Cardiac muscle cell (in vitro differentiated cells and primary cell): ENCODE results near the gene DUS1L. TPM values are rescaled to one million over a fixed set of nuclear protein-coding genes. Genes with fewer than 3 reads are reported as not detected.

Experiments used
- DNase-seq, 2 donors: peaks; one replicate each; pipeline versions ENCODE4 v3.0.0 to v3.0.0-alpha.2; 2010 to 2017; ENCODE audit warnings: low read depth in 1 of 2, low spot score in 1 of 2
- H3K27ac ChIP-seq: fragments of 200-600 bp; sonication (generic); 2 replicates; pipeline ENCODE4 v1.5.1; 2016
- H3K27me3 ChIP-seq: fragments of 200-600 bp; sonication (generic); 2 replicates; pipeline ENCODE4 v1.6.0; 2016; ENCODE audit warnings: control low read depth
- H3K36me3 ChIP-seq: fragments of 200-600 bp; sonication (generic); 2 replicates; pipeline ENCODE4 v1.5.1; 2016; ENCODE audit warnings: control low read depth
- H3K4me1 ChIP-seq: fragments of 200-600 bp; sonication (generic); 2 replicates; pipeline ENCODE4 v1.8.1; 2017; ENCODE audit warnings: low read depth, mild to moderate bottlenecking, mixed run types
- H3K4me3 ChIP-seq: fragments of 200-600 bp; sonication (generic); 2 replicates; pipeline ENCODE4 v1.5.1; 2016; ENCODE audit warnings: mild to moderate bottlenecking
- H3K9me3 ChIP-seq: fragments of 200-600 bp; sonication (generic); 2 replicates; pipeline ENCODE4 v1.5.1; 2017; ENCODE audit warnings: low read depth, mild to moderate bottlenecking, control low read depth
- polyA plus RNA-seq: library from polyadenylated mRNA; unstranded; fragments of >200 nt; fragmentation: Nextera tagmentation; extraction: Ambion mirVana; gene quantifications from 2 replicates; pipeline ENCODE4 v1.2.1, GENCODE V29; 2016
- total RNA-seq: library from RNA; depleted of rRNA; stranded (reverse); fragments of >200 nt; gene quantifications from 2 replicates; pipeline ENCODE4 v1.2.3, GENCODE V29; 2016
- TF ChIP-seq, protein P1 (sequence below): IDR thresholded peaks from 2 replicates; pipeline ENCODE4 v1.5.1; 2012; ENCODE audit warnings: low read depth, mild to moderate bottlenecking, low read length

The DUS1L gene
- total and polyA plus RNA-seq, 2 experiments from 2014 or later, result 183 to 184 TPM

DNA sequence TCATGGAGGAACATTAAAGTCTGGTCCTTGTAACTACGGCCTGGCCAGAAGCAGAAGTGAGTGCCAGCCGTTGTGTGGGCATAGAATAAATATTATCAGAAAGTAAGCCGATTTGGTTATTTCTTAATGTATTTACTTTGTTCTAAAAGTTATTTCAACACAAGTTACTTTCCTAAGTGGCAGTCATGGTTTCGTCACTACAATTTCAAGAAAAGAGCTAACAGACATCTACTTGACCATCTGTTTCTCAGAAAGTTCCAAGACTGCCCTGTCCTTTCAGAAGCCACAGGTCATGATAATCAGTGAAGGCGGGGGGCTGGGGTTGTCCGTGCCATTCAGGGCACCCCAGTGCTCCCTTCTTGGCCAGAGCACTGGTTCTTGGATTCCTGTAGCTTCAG lies 47.3 kb upstream of the DUS1L start:
- Histone ChIP-seq H3K27ac (no peak overlapping the region), H3K36me3 (no peaks in the 10 kb centered on the region), H3K27me3 (no peaks in the 10 kb centered on the region), H3K4me3 (no peak overlapping the region), H3K4me1 (peaks cover 19% of the 10 kb centered on the region), H3K9me3 (no peaks in the 10 kb centered on the region)
- DNase-seq, result no peak
- TF ChIP-seq, protein P1, sequence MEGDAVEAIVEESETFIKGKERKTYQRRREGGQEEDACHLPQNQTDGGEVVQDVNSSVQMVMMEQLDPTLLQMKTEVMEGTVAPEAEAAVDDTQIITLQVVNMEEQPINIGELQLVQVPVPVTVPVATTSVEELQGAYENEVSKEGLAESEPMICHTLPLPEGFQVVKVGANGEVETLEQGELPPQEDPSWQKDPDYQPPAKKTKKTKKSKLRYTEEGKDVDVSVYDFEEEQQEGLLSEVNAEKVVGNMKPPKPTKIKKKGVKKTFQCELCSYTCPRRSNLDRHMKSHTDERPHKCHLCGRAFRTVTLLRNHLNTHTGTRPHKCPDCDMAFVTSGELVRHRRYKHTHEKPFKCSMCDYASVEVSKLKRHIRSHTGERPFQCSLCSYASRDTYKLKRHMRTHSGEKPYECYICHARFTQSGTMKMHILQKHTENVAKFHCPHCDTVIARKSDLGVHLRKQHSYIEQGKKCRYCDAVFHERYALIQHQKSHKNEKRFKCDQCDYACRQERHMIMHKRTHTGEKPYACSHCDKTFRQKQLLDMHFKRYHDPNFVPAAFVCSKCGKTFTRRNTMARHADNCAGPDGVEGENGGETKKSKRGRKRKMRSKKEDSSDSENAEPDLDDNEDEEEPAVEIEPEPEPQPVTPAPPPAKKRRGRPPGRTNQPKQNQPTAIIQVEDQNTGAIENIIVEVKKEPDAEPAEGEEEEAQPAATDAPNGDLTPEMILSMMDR, result no peak

DNA sequence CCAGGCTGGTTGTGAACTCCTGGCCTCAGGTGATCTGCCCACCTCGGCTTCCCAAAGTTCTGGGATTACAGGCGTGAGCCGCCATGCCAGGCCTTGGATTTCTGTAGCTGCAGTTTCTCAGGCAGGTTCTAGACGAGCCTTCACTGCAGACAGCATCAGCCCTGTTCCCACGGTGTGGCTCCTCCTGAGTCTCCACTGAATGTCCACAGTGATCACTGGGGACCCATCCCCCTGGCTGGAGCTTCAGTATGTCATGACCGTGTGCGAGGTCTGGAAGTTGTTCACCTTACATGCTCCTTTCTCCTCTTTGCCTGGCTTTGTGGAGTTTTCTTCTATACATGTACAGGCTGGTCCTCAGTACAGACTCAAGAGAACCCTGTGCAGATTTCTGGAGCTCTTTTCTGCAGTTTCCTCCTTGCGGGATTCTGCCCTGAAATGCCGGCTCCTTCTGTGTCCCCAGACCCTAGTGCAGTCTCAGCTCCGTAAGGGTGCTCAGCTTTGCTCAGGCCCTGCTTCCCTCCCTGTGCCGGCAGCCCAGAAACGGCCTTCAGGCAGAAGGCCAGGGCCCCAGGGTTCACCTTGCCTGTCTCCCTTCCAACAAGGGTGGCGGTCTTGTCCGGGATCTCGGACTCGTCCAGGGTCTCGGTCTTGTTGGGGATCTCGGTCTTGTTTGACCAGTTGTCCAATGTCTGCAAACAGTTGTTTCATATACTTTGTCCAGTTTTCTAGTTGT lies 46.7 kb upstream of the DUS1L start:
- no peak overlapping the region for H3K4me3 ChIP-seq
- H3K36me3 ChIP-seq, result no peaks in the 10 kb centered on the region
- no peaks in the 10 kb centered on the region for H3K9me3 ChIP-seq
- H3K27me3 ChIP-seq, result no peaks in the 10 kb centered on the region
- peaks cover 13% of the 10 kb centered on the region for H3K4me1 ChIP-seq
- no peak for DNase-seq
- TF ChIP-seq, protein P1, result no peak
- no peak overlapping the region for H3K27ac ChIP-seq

DNA sequence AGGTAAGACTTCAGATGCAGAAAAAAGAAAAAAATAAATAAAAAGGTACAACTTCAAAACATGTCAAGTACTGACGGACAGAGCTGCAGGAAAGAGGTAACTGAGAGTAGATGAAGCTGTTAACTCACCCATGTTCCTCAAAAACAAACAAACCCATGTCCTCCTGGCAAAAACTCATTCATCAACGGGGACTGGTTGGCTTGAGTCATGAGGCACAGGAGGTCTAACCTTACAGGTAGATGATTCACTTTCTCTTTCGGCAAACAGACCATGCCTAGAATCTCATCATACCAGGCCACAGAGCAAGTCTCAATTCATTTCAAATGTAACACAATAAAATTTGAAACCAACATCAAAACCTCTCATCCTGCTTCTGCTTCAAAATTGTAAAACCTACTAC lies 44.7 kb upstream of the DUS1L start:
- DNase-seq, result no peak
- Histone ChIP-seq H3K4me1 (peaks cover 16% of the 10 kb centered on the region), H3K27ac (no peak overlapping the region), H3K36me3 (no peaks in the 10 kb centered on the region), H3K9me3 (no peaks in the 10 kb centered on the region), H3K4me3 (no peak overlapping the region), H3K27me3 (no peaks in the 10 kb centered on the region)
- TF ChIP-seq, protein P1, result no peak

DNA sequence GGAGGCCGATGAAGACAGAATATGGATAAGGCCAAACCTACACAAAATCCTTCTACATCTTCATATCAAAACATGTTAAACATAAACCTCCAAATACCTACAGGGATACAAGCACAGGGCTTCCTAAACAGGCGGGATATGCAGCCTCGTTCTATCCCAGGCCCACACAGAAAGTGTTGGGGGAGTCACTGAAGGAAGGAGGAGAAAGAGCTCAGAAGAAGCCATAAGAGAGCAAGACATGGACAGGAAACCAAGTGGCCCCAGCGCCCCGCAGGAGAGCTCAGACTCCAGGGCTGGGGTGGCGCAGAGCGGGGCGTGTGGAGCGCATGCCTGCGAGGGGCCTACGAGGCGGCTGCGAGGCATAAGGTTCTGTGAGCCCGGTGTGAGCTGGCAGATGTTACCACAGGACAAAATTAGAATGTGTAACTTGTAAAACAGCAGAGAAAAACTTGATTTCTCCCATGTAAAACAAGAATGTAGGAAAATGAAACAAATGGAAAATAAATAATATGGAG lies 43.4 kb upstream of the DUS1L start:
- Histone ChIP-seq H3K27me3 (no peaks in the 10 kb centered on the region), H3K9me3 (no peaks in the 10 kb centered on the region), H3K27ac (peak overlapping the region; percentile 47), H3K36me3 (no peaks in the 10 kb centered on the region), H3K4me1 (peaks cover 19% of the 10 kb centered on the region), H3K4me3 (no peak overlapping the region)
- TF ChIP-seq, protein P1, result no peak
- no peak for DNase-seq

DNA sequence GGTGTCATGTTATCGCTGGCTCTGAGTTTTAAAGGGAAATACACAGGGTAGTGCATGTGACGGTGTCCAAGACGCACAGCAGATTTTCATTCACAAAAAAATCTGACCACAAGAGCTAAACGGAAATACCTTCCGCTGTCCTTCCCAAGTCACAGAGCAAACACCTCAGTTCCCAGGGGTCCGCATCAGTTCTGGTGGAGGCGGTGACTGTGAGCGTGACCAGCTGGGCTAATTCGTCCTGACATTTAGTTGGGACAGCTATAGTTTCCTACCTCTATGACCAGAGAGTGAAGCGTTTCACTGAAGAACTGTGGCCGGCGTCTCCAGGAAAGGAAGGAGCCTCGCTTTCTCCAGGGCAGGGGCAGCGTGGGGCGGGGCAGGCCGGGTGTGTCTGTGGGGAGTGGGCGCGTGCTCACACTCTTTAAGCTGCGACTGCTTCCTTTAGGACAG lies 42.9 kb upstream of the DUS1L start:
- H3K9me3 ChIP-seq, result no peaks in the 10 kb centered on the region
- peak overlapping the region; percentile 47 for H3K27ac ChIP-seq
- TF ChIP-seq, protein P1, result no peak
- H3K27me3 ChIP-seq, result no peaks in the 10 kb centered on the region
- DNase-seq, result no peak
- peaks cover 24% of the 10 kb centered on the region for H3K4me1 ChIP-seq
- H3K36me3 ChIP-seq, result no peaks in the 10 kb centered on the region
- H3K4me3 ChIP-seq, result no peak overlapping the region
